ENCODE measurements around the gene SLC17A3. TPM values are rescaled to one million over a fixed set of nuclear protein-coding genes. Genes with fewer than 3 reads are reported as not detected.

Gene SLC17A3
- total RNA-seq, result not detected in 3 replicates
- long read RNA-seq, result 0 reads

- DNase-seq (ENCODE audit: low spot score), result no peak
- Mint-ChIP-seq H3K4me3 (ENCODE audit: unreplicated experiment) (no peak within 1 kb of the TSS), H3K4me1 (ENCODE audit: low read depth) (no peaks in the 10 kb centered on the region), H3K9me3 (ENCODE audit: low read depth) (peaks cover 3% of the 10 kb centered on the region), H3K27ac (ENCODE audit: unreplicated experiment) (no peak within 1 kb of the TSS), H3K27me3 (ENCODE audit: low read depth) (peaks cover 13% of the 10 kb centered on the region), H3K36me3 (ENCODE audit: low read depth) (no peaks in the 10 kb centered on the region)
- TF ChIP-seq CTCF (IDR thresholded peaks at IDR 0.05), result no peak
Observed at GRCh38 chr6:25874118-25874517, at the start of gene SLC17A3. TSS of gene SLC17A3 (minus strand) at chr6:25874243. CDS start at chr6:25868387, 5,856 bp downstream.

GRCh38 chr6:25922301-25922700 is 48.3 kb upstream of the SLC17A3 start:
- no peaks in the 10 kb centered on the region for H3K9me3 Mint-ChIP-seq (ENCODE audit: low read depth)
- no peaks in the 10 kb centered on the region for H3K4me1 Mint-ChIP-seq (ENCODE audit: low read depth)
- no peak overlapping the region for H3K4me3 Mint-ChIP-seq (ENCODE audit: unreplicated experiment)
- no peaks in the 10 kb centered on the region for H3K36me3 Mint-ChIP-seq (ENCODE audit: low read depth)
- H3K27ac Mint-ChIP-seq (ENCODE audit: unreplicated experiment), result no peak overlapping the region
- no peak for DNase-seq (ENCODE audit: low spot score)
- TF ChIP-seq CTCF (IDR thresholded peaks at IDR 0.05), result no peak
- peaks cover 5% of the 10 kb centered on the region for H3K27me3 Mint-ChIP-seq (ENCODE audit: low read depth)

GRCh38 chr6:25921525-25922203 is 47.6 kb upstream of the SLC17A3 start:
- H3K4me1 Mint-ChIP-seq (ENCODE audit: low read depth), result no peaks in the 10 kb centered on the region
- H3K27me3 Mint-ChIP-seq (ENCODE audit: low read depth), result peaks cover 5% of the 10 kb centered on the region
- no peaks in the 10 kb centered on the region for H3K36me3 Mint-ChIP-seq (ENCODE audit: low read depth)

GRCh38 chr6:25919657-25920056 is 45.6 kb upstream of the SLC17A3 start:
- no peaks in the 10 kb centered on the region for H3K4me1 Mint-ChIP-seq (ENCODE audit: low read depth)
- no peak overlapping the region for H3K4me3 Mint-ChIP-seq (ENCODE audit: unreplicated experiment)
- TF ChIP-seq CTCF (IDR thresholded peaks at IDR 0.05), result no peak
- H3K27ac Mint-ChIP-seq (ENCODE audit: unreplicated experiment), result no peak overlapping the region
- no peak for DNase-seq (ENCODE audit: low spot score)
- no peaks in the 10 kb centered on the region for H3K36me3 Mint-ChIP-seq (ENCODE audit: low read depth)
- H3K9me3 Mint-ChIP-seq (ENCODE audit: low read depth), result no peaks in the 10 kb centered on the region
- peaks cover 5% of the 10 kb centered on the region for H3K27me3 Mint-ChIP-seq (ENCODE audit: low read depth)

More at GRCh38 chr6:25921525-25922203, 47.6 kb upstream of the SLC17A3 start:
- H3K9me3 Mint-ChIP-seq (ENCODE audit: low read depth), result no peaks in the 10 kb centered on the region
- H3K27ac Mint-ChIP-seq (ENCODE audit: unreplicated experiment), result no peak overlapping the region
- TF ChIP-seq CTCF (IDR thresholded peaks at IDR 0.05), result no peak
- H3K4me3 Mint-ChIP-seq (ENCODE audit: unreplicated experiment), result no peak overlapping the region
- DNase-seq (ENCODE audit: low spot score), result no peak

GRCh38 chr6:25918083-25918683 is 44.1 kb upstream of the SLC17A3 start:
- no peak overlapping the region for H3K27ac Mint-ChIP-seq (ENCODE audit: unreplicated experiment)

More at GRCh38 chr6:25918083-25918683, 44.1 kb upstream of the SLC17A3 start:
- no peak for TF ChIP-seq CTCF (IDR thresholded peaks at IDR 0.05)
- no peak overlapping the region for H3K4me3 Mint-ChIP-seq (ENCODE audit: unreplicated experiment)
- no peaks in the 10 kb centered on the region for H3K9me3 Mint-ChIP-seq (ENCODE audit: low read depth)
- H3K27me3 Mint-ChIP-seq (ENCODE audit: low read depth), result peaks cover 5% of the 10 kb centered on the region
- DNase-seq (ENCODE audit: low spot score), result no peak
- H3K36me3 Mint-ChIP-seq (ENCODE audit: low read depth), result no peaks in the 10 kb centered on the region
- peaks cover 3% of the 10 kb centered on the region for H3K4me1 Mint-ChIP-seq (ENCODE audit: low read depth)

Measured in chondrocyte (in vitro differentiated cells).